Mesendoderm (in vitro differentiated cells): Measurements from ENCODE around the gene HPGD.
A peak's percentile ranks its signal among the peaks of the same experiment; 100 is the strongest.

ENCODE experiments used
- DNase-seq: peaks from one replicate; pipeline ENCODE4 v3.0.0; 2013
- H2AK5ac ChIP-seq: 2 replicates; pipeline ENCODE4 v1.6.1; 2013; ENCODE audit warnings: low read length, inconsistent platforms
- H2BK120ac ChIP-seq: 2 replicates; pipeline ENCODE4 v1.6.1; 2013; ENCODE audit warnings: low read depth, mild to moderate bottlenecking, low read length, moderate library complexity, mixed read lengths
- H2BK15ac ChIP-seq: replicated peaks from 2 replicates; pipeline ENCODE4 v1.6.1; 2013; ENCODE audit warnings: low read depth, mild to moderate bottlenecking, moderate library complexity
- H2BK5ac ChIP-seq: 2 replicates; pipeline ENCODE4 v1.6.1; 2013; ENCODE audit warnings: low read length, inconsistent platforms
- H3K18ac ChIP-seq: 2 replicates; pipeline ENCODE4 v1.6.1; 2013; ENCODE audit warnings: mild to moderate bottlenecking, low read length, mixed read lengths
- H3K23ac ChIP-seq: one replicate; pipeline ENCODE4 v1.6.1; 2013; ENCODE audit warnings: low read length
- H3K27ac ChIP-seq: 2 replicates; pipeline ENCODE4 v1.5.1; 2013; ENCODE audit warnings: low read depth, mild to moderate bottlenecking, inconsistent platforms, low read length, moderate library complexity
- H3K27me3 ChIP-seq: 2 replicates; pipeline ENCODE4 v1.6.1; 2013; ENCODE audit warnings: low read length, control low read depth, mild to moderate bottlenecking, inconsistent platforms; ENCODE audit not compliant: insufficient read depth, poor library complexity
- H3K36me3 ChIP-seq: 2 replicates; pipeline ENCODE4 v1.6.1; 2013; ENCODE audit warnings: low read length, inconsistent platforms; ENCODE audit not compliant: control insufficient read depth, insufficient read depth
- H3K4ac ChIP-seq: one replicate; pipeline ENCODE4 v1.6.1; 2013; ENCODE audit warnings: low read depth, mild to moderate bottlenecking, low read length, moderate library complexity
- H3K4me1 ChIP-seq: 2 replicates; pipeline ENCODE4 v1.6.1; 2013; ENCODE audit warnings: low read depth, low read length, inconsistent platforms; ENCODE audit not compliant: control insufficient read depth
- H3K4me2 ChIP-seq: 2 replicates; pipeline ENCODE4 v1.6.1; 2013; ENCODE audit warnings: low read length
- H3K4me3 ChIP-seq: 2 replicates; pipeline ENCODE4 v1.5.1; 2013; ENCODE audit warnings: mild to moderate bottlenecking, low read length
- H3K56ac ChIP-seq: one replicate; pipeline ENCODE4 v1.6.1; 2013; ENCODE audit warnings: low read length
- H3K79me1 ChIP-seq: 2 replicates; pipeline ENCODE4 v1.6.1; 2013; ENCODE audit warnings: low read length, inconsistent platforms
- H3K79me2 ChIP-seq: 2 replicates; pipeline ENCODE4 v1.6.1; 2013; ENCODE audit warnings: mild to moderate bottlenecking, low read length; ENCODE audit not compliant: control insufficient read depth, insufficient read depth
- H3K9ac ChIP-seq: 2 replicates; pipeline ENCODE4 v1.6.1; 2013; ENCODE audit warnings: low read length, inconsistent platforms
- H4K5ac ChIP-seq: one replicate; pipeline ENCODE4 v1.6.1; 2013; ENCODE audit warnings: low read length
- H4K8ac ChIP-seq: one replicate; pipeline ENCODE4 v1.6.1; 2013; ENCODE audit warnings: low read depth, mild to moderate bottlenecking, control low read depth, low read length, moderate library complexity
- WGBS: extraction: QIAGEN DNeasy Blood & Tissue Kit; methylation state at CpG from one replicate; pipeline ENCODE4 v1.1.7; 2013; ENCODE audit warnings: low lambda C conversion rate, missing lambda C conversion rate; ENCODE audit not compliant: insufficient coverage; ENCODE audit errors: extremely low coverage; 5-methylcytosine and 5-hydroxymethylcytosine counted together

The HPGD gene

DNA sequence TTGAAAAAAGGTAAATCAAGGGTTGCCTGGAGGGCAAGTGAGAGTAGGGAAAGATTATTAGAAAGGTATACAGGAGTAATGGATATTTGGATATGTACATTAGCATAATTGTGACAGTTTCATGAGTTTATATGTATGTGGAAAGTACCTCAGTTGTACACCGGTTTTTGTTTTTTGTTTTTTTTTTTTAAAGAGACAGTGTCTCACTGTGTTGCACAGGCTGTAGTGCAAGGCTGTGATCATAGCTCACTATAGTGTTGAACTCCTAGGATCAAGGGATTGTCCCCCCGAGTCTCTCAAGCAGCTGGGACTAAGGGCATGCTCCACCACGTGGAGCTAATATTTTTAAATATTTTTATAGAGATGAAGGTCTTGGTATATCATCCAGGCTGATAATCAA is 15.3 kb upstream of the HPGD start:
- H3K4me2 ChIP-seq = no peak overlapping the region
- H4K8ac ChIP-seq = no peak overlapping the region
- no peak overlapping the region for H3K9ac ChIP-seq
- H4K5ac ChIP-seq = no peak overlapping the region
- no peak overlapping the region for H3K27ac ChIP-seq
- no CpG with 5 or more reads among the region's 3 CpGs for WGBS
- H3K4me1 ChIP-seq = no peaks in the 10 kb centered on the region
- no peaks in the 10 kb centered on the region for H3K79me1 ChIP-seq
- no peak overlapping the region for H3K23ac ChIP-seq
- H2AK5ac ChIP-seq = no peak overlapping the region
- H3K79me2 ChIP-seq = no peaks in the 10 kb centered on the region
- no peak overlapping the region for H2BK120ac ChIP-seq
- H3K4me3 ChIP-seq = no peak overlapping the region
- DNase-seq = no peak
- no peaks in the 10 kb centered on the region for H3K36me3 ChIP-seq
- no peaks in the 10 kb centered on the region for H3K27me3 ChIP-seq
- no peak overlapping the region for H2BK5ac ChIP-seq
- no peak overlapping the region for H2BK15ac ChIP-seq
- H3K4ac ChIP-seq = no peak overlapping the region
- no peak overlapping the region for H3K56ac ChIP-seq
- H3K18ac ChIP-seq = no peak overlapping the region

DNA sequence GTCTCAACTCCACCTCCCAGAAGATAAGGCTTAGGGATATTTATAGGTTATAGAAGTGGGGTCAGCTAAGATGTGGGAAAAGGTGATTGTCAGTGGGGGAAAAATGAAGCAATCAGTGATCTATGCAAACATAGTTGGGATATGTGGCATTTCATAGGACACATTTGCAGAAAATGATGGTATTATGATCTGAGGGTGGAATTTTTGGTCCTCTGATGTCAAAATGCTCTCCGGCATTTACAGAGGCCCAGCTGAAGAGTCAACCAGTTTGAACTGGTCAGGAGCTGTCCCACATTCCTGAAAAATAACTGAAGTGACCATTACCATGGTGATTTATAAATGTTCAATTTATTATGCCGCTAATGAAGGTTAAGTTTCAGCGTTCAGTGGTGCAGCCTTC is 12.2 kb upstream of the HPGD start:
- Histone ChIP-seq H3K18ac (peak overlapping the region; percentile 60), H3K56ac (no peak overlapping the region), H2AK5ac (no peak overlapping the region), H4K5ac (no peak overlapping the region), H3K23ac (no peak overlapping the region), H3K9ac (no peak overlapping the region), H3K79me1 (no peaks in the 10 kb centered on the region), H3K79me2 (no peaks in the 10 kb centered on the region), H3K36me3 (no peaks in the 10 kb centered on the region), H4K8ac (no peak overlapping the region), H2BK15ac (no peak overlapping the region), H3K4me2 (no peak overlapping the region), H2BK5ac (no peak overlapping the region), H3K4me1 (no peaks in the 10 kb centered on the region), H3K4ac (no peak overlapping the region), H2BK120ac (no peak overlapping the region), H3K4me3 (no peak overlapping the region), H3K27ac (no peak overlapping the region), H3K27me3 (no peaks in the 10 kb centered on the region)
- no peak for DNase-seq
- WGBS = no CpG with 5 or more reads among the region's 3 CpGs

DNA sequence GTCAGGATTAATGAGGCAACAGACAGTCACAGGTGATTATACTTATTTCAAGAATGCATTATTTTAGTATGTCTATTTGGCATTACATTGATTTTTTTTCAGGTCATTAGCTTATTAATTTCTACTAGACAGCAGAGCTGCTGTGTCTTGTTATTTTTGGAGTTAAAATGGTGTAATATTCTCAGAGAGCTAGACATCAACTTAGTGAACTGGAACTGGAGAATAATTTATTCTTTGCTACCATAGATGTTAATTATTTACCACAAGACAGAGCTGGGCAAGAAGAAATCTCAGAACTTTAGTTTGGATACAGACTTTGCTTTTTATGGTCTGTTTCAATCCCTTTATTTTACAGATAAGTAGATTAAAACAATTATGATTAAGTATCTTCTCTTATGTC is 10.2 kb upstream of the HPGD start:
- Histone ChIP-seq H3K18ac (no peak overlapping the region), H3K36me3 (no peaks in the 10 kb centered on the region), H3K4me2 (no peak overlapping the region), H3K23ac (no peak overlapping the region), H2AK5ac (no peak overlapping the region), H2BK5ac (no peak overlapping the region), H3K9ac (no peak overlapping the region), H4K8ac (no peak overlapping the region), H3K27ac (no peak overlapping the region), H3K4me1 (no peaks in the 10 kb centered on the region), H3K56ac (no peak overlapping the region), H3K4me3 (no peak overlapping the region), H2BK120ac (no peak overlapping the region), H3K4ac (no peak overlapping the region), H3K27me3 (no peaks in the 10 kb centered on the region), H3K79me2 (no peaks in the 10 kb centered on the region), H2BK15ac (no peak overlapping the region), H4K5ac (no peak overlapping the region), H3K79me1 (no peaks in the 10 kb centered on the region)
- DNase-seq = no peak

DNA sequence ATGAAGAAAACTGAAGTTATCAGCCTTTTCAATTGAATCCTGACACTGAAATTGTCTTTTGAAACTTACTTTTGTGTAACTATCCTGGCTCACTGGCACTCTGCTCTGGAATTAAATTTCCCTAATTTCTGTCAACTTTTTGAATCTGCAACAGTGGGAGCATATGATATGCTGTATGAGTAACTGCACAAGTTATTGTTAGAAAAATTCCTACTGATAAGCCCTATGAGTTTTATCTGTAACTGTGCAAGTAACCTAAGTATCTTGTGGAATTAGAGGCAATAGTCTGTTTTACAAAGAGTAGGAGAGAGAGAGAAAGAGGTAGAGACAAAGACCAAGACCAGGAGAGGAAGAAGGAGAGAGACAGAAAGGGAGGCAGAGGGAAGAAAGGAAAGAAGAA is 9.2 kb upstream of the HPGD start:
- H3K23ac ChIP-seq = no peak overlapping the region
- H2AK5ac ChIP-seq = no peak overlapping the region
- no peak overlapping the region for H3K9ac ChIP-seq
- H3K4me1 ChIP-seq = no peaks in the 10 kb centered on the region
- no peak for DNase-seq
- no peak overlapping the region for H2BK120ac ChIP-seq
- no peak overlapping the region for H2BK5ac ChIP-seq
- no peak overlapping the region for H3K4me3 ChIP-seq
- H3K56ac ChIP-seq = no peak overlapping the region
- H3K27ac ChIP-seq = no peak overlapping the region
- H4K8ac ChIP-seq = no peak overlapping the region
- H2BK15ac ChIP-seq = no peak overlapping the region
- no peaks in the 10 kb centered on the region for H3K79me1 ChIP-seq
- no peaks in the 10 kb centered on the region for H3K79me2 ChIP-seq
- no peak overlapping the region for H4K5ac ChIP-seq
- H3K27me3 ChIP-seq = no peaks in the 10 kb centered on the region
- no peak overlapping the region for H3K4ac ChIP-seq
- H3K4me2 ChIP-seq = no peak overlapping the region
- H3K18ac ChIP-seq = no peak overlapping the region
- no peaks in the 10 kb centered on the region for H3K36me3 ChIP-seq

DNA sequence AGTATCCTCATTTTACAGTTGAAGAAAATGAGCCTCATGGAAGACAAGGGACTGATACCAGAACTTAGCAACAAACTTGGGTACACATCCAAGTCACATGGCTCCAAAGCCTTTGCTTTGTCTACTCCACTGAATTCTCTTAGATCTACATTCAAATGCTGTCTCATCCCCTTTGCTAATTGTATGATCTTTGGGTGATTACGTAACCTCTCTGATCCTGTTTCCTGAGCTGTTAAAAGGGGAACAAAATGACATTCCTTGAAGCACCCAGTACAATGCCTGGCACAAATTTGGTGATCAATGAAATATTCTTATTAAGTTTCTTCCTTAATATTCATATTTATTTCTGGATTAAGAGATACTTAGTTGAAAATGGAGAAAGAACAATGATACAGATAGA is 5.9 kb upstream of the HPGD start:
- H3K4ac ChIP-seq = no peak overlapping the region
- H3K79me2 ChIP-seq = no peaks in the 10 kb centered on the region
- no peaks in the 10 kb centered on the region for H3K79me1 ChIP-seq
- H2BK120ac ChIP-seq = no peak overlapping the region
- no peak overlapping the region for H3K18ac ChIP-seq
- H3K4me3 ChIP-seq = no peak overlapping the region
- no peaks in the 10 kb centered on the region for H3K36me3 ChIP-seq
- no CpG with 5 or more reads among the region's 1 CpG for WGBS
- DNase-seq = no peak
- no peak overlapping the region for H2BK5ac ChIP-seq
- no peaks in the 10 kb centered on the region for H3K27me3 ChIP-seq
- H2BK15ac ChIP-seq = no peak overlapping the region
- H3K27ac ChIP-seq = no peak overlapping the region
- no peak overlapping the region for H3K4me2 ChIP-seq
- no peak overlapping the region for H3K9ac ChIP-seq
- no peak overlapping the region for H3K23ac ChIP-seq
- H2AK5ac ChIP-seq = no peak overlapping the region
- no peak overlapping the region for H3K56ac ChIP-seq
- no peak overlapping the region for H4K8ac ChIP-seq
- H4K5ac ChIP-seq = no peak overlapping the region
- no peaks in the 10 kb centered on the region for H3K4me1 ChIP-seq

DNA sequence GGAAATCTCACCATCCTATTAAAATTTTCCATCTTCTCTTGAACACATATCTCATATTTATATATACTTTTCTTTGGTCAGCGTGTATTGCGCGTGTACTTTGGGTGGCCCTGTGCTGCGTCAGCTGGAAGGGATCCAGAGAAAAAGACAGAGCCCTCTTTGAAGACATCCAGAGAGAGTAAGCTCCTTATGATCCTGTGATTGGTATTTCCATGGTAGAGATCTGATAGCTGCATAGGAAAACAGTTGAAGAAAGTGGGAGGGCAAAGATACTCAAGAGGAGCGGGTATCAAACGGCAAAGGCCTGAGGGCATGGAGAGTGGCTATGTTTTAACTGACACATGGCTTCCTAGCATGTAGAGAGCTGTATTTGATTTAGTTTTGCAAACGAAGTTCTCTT is 4.4 kb upstream of the HPGD start:
- no CpG with 5 or more reads among the region's 7 CpGs for WGBS

More for the DNA sequence above, 4.4 kb upstream of the HPGD start:
- no peak overlapping the region for H3K23ac ChIP-seq
- no peak overlapping the region for H3K56ac ChIP-seq
- H2BK15ac ChIP-seq = no peak overlapping the region
- no peak overlapping the region for H3K18ac ChIP-seq
- H3K27me3 ChIP-seq = no peaks in the 10 kb centered on the region
- no peak overlapping the region for H3K4ac ChIP-seq
- H3K36me3 ChIP-seq = no peaks in the 10 kb centered on the region
- DNase-seq = no peak
- no peak overlapping the region for H3K4me3 ChIP-seq
- H4K8ac ChIP-seq = no peak overlapping the region
- no peak overlapping the region for H3K4me2 ChIP-seq
- H2BK5ac ChIP-seq = no peak overlapping the region
- H3K79me1 ChIP-seq = no peaks in the 10 kb centered on the region
- no peak overlapping the region for H4K5ac ChIP-seq
- no peak overlapping the region for H3K27ac ChIP-seq
- no peak overlapping the region for H3K9ac ChIP-seq
- H3K4me1 ChIP-seq = no peaks in the 10 kb centered on the region
- no peak overlapping the region for H2AK5ac ChIP-seq
- H2BK120ac ChIP-seq = no peak overlapping the region
- no peaks in the 10 kb centered on the region for H3K79me2 ChIP-seq
